ENCODE measurements around the gene MCAT. TPM values are rescaled to one million over a fixed set of nuclear protein-coding genes. Genes with fewer than 3 reads are reported as not detected.

Gene MCAT
- polyA plus RNA-seq, 1 of the 3 experiments (the other 2 are of a cell fraction) = 12.0 TPM

- TF ChIP-seq JUND (IDR thresholded peaks at IDR 0.05) (no peak), NRF1 (IDR thresholded peaks at IDR 0.05; ENCODE audit: low read depth, low read length) (no peak), YY1 (IDR thresholded peaks at IDR 0.05; ENCODE audit: low read depth) (no peak)
- TF ChIP-seq, protein P1, sequence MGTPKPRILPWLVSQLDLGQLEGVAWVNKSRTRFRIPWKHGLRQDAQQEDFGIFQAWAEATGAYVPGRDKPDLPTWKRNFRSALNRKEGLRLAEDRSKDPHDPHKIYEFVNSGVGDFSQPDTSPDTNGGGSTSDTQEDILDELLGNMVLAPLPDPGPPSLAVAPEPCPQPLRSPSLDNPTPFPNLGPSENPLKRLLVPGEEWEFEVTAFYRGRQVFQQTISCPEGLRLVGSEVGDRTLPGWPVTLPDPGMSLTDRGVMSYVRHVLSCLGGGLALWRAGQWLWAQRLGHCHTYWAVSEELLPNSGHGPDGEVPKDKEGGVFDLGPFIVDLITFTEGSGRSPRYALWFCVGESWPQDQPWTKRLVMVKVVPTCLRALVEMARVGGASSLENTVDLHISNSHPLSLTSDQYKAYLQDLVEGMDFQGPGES (IDR thresholded peaks at IDR 0.05; ENCODE audit: low read depth, low read length) = no peak
Observed at GRCh38 chr22:43174941-43175531, 31.8 kb upstream of the MCAT start (continued).

GRCh38 chr22:43173976-43174720, 30.9 kb upstream of the MCAT start:
- no peak for TF ChIP-seq MXI1 (IDR thresholded peaks at IDR 0.05; ENCODE audit: low read depth, low read length)
- TF ChIP-seq POLR2AphosphoS5 (IDR thresholded peaks at IDR 0.05; ENCODE audit: low read depth, low read length) = no peak
- TF ChIP-seq SMC3 (IDR thresholded peaks at IDR 0.05; ENCODE audit: low read depth, low read length) = no peak
- TF ChIP-seq MEF2A (IDR thresholded peaks at IDR 0.05; ENCODE audit: borderline replicate concordance, low read depth) = no peak
- TF ChIP-seq NFIC (IDR thresholded peaks at IDR 0.05; ENCODE audit: borderline replicate concordance) = no peak
- no peak for TF ChIP-seq YY1 (IDR thresholded peaks at IDR 0.05; ENCODE audit: low read depth)
- no peak for TF ChIP-seq RCOR1 (IDR thresholded peaks at IDR 0.05; ENCODE audit: low read length)
- TF ChIP-seq FOSL2 (IDR thresholded peaks at IDR 0.05; ENCODE audit: borderline replicate concordance, low read depth) = no peak
- TF ChIP-seq GABPA (IDR thresholded peaks at IDR 0.05; ENCODE audit: low read depth) = no peak
- no peak for TF ChIP-seq EZH2phosphoT487 (IDR thresholded peaks at IDR 0.05; ENCODE audit: borderline replicate concordance, low read depth)
- TF ChIP-seq FOXJ3 (CRISPR knock-in tag; IDR thresholded peaks at IDR 0.05) = no peak
- Histone ChIP-seq H3K9ac (no peak overlapping the region), H3K9me3 (no peaks in the 10 kb centered on the region), H3K27me3 (ENCODE audit: insufficient read depth) (no peaks in the 10 kb centered on the region), H4K20me1 (ENCODE audit: insufficient read depth) (no peaks in the 10 kb centered on the region), H2AFZ (ENCODE audit: low read depth) (no peak overlapping the region), H3K4me3 (ENCODE audit: low read depth in 2 of 2, low read length in 1 of 2) (no peak overlapping the region), H3K4me2 (no peak overlapping the region), H3K9me2 (no peaks in the 10 kb centered on the region), H3K4me1 (ENCODE audit: control insufficient read depth in 1 of 2, insufficient read depth in 2 of 2, low read depth in 1 of 2, low read length in 1 of 2) (no peaks in the 10 kb centered on the region), H3K27ac (ENCODE audit: low read depth in 2 of 2, low read length in 1 of 2) (no peak overlapping the region), H3K79me2 (ENCODE audit: insufficient read depth) (no peaks in the 10 kb centered on the region), H3F3A (replicated peaks; ENCODE audit: insufficient read depth) (no peaks in the 10 kb centered on the region), H3K36me3 (replicated peaks in 1 of 2; ENCODE audit: control insufficient read depth in 1 of 2, insufficient read depth in 2 of 2, low read length in 1 of 2) (peaks cover 0 to 3% of the 10 kb centered on the region in 2 experiments)
- no CpG with 5 or more reads among the region's 39 CpGs for WGBS (ENCODE audit: low lambda C conversion rate)
- CTCF ChIA-PET = no interaction called here
- POLR2A ChIA-PET = no interaction called here
- DNase-seq = no peak

DNA sequence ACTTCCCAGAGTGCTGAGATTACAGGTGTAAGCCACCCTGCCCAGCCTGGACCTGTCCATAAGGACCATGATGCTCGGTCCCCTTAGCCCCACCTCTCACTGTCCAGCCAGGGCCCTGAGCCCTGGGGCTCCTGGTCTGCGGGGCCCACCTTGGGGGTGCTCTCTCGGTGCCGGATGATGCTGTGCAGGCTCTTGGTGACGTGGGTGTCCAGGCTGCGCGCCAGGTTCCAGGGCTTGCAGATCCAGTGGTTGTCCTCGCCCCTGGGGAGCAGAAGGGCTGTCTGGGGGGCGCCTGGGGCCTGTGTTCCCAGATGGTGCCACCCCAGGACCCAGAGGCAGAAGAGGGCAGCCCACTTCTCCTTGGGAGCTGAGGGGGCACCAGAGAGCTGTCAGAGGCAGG, 30.4 kb upstream of the MCAT start:
- Histone ChIP-seq H3K4me3 (ENCODE audit: low read depth in 2 of 2, low read length in 1 of 2) (no peak overlapping the region), H4K20me1 (ENCODE audit: insufficient read depth) (no peaks in the 10 kb centered on the region), H3K9ac (no peak overlapping the region), H3K27me3 (ENCODE audit: insufficient read depth) (no peaks in the 10 kb centered on the region), H3K27ac (ENCODE audit: low read depth in 2 of 2, low read length in 1 of 2) (no peak overlapping the region), H3K4me2 (no peak overlapping the region), H3K79me2 (ENCODE audit: insufficient read depth) (no peaks in the 10 kb centered on the region), H3K36me3 (replicated peaks in 1 of 2; ENCODE audit: control insufficient read depth in 1 of 2, insufficient read depth in 2 of 2, low read length in 1 of 2) (peaks cover 0 to 3% of the 10 kb centered on the region in 2 experiments), H3K9me3 (no peaks in the 10 kb centered on the region), H3K4me1 (ENCODE audit: control insufficient read depth in 1 of 2, insufficient read depth in 2 of 2, low read depth in 1 of 2, low read length in 1 of 2) (no peaks in the 10 kb centered on the region; a peak in 1 of 4 replicates), H3F3A (replicated peaks; ENCODE audit: insufficient read depth) (no peaks in the 10 kb centered on the region), H2AFZ (ENCODE audit: low read depth) (no peak overlapping the region), H3K9me2 (no peaks in the 10 kb centered on the region)
- WGBS (ENCODE audit: low lambda C conversion rate) = no CpG with 5 or more reads among the region's 9 CpGs
- DNase-seq = no peak
- ChIA-PET CTCF (no interaction called here), POLR2A (no interaction called here)
- TF ChIP-seq RFX5 (IDR thresholded peaks at IDR 0.05; ENCODE audit: low read length) = no peak
- TF ChIP-seq FOSL2 (IDR thresholded peaks at IDR 0.05; ENCODE audit: borderline replicate concordance, low read depth) = no peak
- TF ChIP-seq FOXJ3 (CRISPR knock-in tag; IDR thresholded peaks at IDR 0.05) = no peak
- TF ChIP-seq TEAD4 (IDR thresholded peaks at IDR 0.05; ENCODE audit: borderline replicate concordance, insufficient read depth) = no peak

All from SK-N-SH (cell line).